Measurements from ENCODE around the gene ARHGEF35.
"Not testable (repeated sequence)": the region's sequence is repeated elsewhere in the genome, so short reads cannot be mapped to it uniquely, and the experiment has no call there.

The ARHGEF35 gene

DNA sequence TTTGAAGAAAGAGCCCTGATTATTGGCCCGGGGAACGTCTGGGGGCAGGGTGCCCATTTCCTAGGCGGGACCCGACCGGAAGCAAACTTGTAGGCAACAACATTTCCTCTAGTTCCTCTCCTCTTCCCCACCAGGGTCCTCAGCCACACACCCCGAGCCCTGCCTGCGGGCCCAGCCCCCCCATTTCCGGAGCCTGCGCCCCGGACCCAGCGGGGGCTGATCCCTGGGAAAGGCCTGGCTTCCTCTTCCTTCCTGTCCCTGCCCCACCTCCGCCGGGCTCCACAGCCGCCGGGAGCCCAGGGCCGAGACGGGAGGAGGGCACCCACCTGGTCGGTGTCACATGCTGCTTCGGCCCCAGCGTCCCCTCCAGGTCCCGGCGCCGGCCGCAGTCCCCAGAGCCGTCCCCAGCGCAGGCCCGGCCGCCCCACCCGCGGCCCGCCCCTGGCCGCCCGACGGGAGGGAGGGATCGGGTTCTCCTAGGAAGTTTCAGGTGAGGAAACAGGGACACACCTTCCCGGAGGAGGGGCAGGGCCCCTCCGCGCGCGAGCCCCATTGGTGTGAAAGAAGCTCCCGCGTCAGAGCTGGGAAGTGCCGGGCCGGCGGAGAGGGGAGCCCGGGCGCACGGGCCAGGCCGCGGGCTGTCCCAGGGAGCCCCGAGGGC, at the start of gene ARHGEF35:
TSS of gene ARHGEF35 (minus strand) at position 622 of the 661 bp plus-strand sequence. CDS start 7,450 bp downstream, outside the sequence.
- not testable (repeated sequence) for DNase-seq

DNA sequence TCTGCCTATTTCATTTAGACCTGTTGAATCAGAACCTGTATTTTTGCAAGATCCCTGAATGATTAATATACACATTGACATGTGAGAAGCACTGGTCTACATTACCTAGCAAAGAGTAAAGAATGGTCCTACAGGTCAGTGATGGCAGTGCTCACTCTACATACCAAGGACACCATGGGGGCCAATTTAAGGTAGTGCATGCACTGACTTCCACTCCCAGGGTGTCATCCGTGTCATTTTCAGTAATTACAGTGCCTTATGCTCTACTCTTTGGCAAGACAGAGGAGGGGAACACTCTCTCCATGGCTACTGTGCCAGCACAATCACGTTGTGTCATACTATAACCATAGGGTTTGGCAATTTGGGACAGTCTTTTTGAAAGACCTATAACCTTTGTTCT, 49.7 kb upstream of the ARHGEF35 start:
- DNase-seq: not testable (repeated sequence)

DNA sequence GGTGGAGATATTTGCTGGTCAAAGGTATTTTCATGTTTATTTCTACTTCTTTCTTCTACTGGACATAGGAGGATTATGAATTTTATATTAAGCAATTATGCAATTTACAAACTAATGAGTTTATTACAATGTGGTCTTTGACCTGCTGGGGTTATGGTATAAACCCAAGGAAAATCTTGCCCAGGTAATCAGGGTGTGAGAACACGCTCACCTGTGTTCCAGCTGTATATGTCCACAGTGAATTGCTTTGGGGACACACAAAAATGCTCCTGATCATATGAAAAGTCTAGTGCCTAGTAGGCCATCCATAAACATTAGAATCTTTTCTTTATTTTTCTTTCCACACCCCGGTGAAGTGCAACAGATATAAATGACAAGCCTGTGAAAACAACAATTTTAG, 43.7 kb upstream of the ARHGEF35 start, which contains the start of gene OR2A42:
TSS of gene OR2A42 (minus strand) at position 241 of the 400 bp plus-strand sequence. CDS start 6,762 bp downstream, outside the sequence.
- not testable (repeated sequence) for DNase-seq

DNA sequence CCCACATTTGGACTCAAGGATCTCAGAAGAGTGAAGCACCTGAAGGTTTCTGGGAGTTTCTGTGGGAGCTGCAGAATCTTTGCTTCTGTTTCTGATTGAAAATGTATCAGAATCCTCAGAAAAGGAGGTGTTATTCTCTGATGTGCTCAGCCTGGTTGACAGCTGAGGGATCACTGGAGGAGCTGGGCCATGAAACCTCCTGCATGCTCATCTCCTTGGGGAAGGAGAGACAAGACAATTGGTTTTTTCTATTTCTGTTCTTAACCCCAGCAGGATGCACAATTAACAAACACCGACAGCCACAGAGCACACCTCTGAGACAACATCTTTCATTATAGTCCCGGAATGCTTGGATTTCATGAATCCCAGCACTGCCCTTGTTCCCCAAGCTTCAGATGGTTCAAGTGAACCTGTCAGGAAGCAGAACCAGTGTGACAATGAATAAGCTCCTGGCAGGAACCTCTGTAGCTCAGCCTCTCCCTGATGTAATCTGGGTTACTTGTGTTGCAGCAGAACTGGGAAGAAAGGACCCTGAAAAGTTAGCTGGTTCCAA, 43.0 kb upstream of the ARHGEF35 start:
- DNase-seq: not testable (repeated sequence)

DNA sequence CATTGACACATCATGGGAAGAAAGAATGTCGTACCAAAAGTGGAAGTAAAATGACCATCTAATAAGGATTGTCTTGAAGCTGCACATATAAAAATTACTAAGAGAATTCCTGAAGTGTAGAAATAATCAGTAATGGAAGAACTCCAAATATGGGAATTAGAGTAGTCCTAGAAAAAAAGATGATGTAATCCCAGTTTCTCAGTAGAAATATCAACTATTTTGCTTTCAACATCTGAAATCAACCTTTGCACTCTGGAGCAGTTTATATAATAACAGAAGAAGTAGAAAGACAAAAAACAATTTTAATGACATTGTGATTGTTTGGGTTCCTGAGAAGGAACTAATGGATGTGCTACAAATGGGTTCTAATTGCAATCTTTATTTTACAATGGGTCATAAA, 37.4 kb upstream of the ARHGEF35 start:
- DNase-seq: not testable (repeated sequence)

DNA sequence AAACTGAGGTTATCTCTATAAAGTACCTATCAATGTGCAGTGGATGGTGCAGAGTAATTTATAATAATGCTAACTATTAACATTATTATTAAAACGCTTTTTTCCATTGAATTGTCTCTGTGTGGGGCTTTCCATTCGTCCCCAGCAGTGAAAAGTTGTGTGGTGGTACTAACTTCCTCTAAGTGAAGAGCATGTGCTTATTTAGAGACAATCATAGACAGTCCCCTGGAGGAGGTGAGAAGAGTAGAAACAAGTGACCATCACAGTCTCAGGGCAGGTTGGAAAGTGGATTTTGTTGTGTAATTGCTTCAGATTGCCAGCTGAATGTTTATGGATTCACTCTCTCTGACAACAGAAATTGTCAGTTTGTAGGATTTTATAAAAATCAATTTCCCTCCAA, 35.4 kb upstream of the ARHGEF35 start:
- not testable (repeated sequence) for DNase-seq

DNA sequence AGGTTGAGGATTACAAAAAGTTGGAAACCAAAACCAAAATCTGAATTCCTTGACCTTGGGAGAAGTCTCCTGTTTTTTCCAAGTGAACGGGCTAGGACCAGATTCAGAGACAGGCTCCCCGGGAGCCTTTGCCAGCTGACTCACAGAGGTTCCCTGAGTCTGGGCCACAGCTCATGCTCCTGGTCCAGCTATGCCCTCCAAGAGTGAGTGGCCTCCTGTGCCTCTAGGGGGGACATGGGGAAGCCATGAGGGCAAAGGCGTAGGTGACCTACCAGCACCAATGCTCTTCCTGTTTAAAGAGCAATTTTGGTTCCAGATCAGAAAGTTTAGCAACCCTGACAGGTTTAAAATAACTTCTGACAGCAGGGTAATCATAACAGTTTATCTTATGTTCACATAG, 33.2 kb upstream of the ARHGEF35 start:
- not testable (repeated sequence) for DNase-seq

DNA sequence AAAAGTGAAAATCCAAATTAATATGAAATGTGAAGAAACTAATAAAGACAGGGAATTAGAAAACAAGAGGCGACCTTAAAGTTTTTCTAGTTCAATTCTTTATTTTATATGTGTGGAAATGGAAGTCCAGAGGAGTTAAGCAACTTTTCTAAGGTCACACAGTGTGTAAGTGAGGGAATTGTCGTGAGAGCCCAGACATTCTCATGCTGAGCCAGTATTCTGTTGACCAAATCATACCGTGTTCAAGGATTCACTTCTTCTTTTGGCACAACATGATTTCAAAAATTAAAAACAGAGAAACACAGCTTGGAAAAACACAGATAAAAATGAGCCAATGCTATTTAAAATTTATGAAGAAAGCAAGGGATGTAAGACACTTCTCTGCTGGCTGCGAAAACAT, 31.2 kb upstream of the ARHGEF35 start:
- not testable (repeated sequence) for DNase-seq

DNA sequence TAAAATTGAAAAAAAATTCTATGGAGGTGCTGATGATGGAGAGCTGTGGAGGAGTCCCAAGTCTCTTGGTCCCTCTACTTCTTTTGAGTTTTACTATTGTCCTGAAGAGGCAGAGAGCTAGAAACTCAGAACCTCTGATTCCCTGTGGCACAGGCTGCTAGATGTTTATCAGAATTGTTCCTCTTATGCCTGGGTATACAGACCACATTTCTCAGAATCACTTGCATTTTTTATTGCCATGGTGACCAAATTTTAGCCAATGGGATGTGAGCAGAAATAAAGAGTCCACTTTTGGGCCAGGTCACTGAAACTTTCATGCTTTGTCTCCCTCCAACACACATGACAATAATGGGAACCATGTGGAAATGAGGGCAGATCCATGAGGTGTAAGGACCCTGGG, 28.0 kb upstream of the ARHGEF35 start:
- DNase-seq: not testable (repeated sequence)

DNA sequence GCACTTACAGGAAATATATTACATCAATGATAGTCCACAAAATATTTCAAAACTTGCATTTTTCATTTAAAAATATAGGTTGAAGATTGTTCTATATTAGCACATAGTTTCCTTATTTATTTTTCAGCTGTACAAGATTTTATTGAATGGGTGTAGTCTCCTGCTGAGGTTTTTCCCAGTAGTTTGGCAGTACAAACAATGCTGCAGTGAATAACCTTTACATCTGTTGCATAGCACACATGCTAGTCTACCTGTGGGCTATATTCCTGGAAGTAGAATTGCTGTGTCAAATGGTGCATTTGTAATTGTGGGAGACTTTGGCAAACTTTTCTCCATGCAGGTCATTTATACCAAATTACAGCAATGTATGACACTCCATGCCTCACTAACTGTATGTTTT, 24.9 kb upstream of the ARHGEF35 start:
- DNase-seq: not testable (repeated sequence)

DNA sequence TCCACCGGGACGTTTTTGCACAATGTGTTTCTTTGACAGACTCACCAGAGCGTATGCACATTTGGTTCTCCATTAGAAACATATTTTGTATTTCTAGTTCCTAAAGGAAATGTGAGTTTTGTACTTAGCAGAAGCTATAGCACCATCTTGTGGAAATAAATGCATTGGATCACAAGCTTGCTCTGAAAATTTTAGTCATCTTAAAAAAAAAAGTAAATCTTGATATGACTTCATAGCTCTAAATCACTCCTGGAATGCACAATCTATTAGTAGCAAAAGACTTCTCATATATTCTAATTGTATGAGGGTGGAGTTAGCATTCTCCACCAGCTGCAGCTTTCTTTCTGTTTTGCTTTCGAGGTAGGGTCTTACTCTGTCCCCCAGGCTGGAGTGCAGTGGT, 23.5 kb upstream of the ARHGEF35 start:
- DNase-seq: not testable (repeated sequence)

DNA sequence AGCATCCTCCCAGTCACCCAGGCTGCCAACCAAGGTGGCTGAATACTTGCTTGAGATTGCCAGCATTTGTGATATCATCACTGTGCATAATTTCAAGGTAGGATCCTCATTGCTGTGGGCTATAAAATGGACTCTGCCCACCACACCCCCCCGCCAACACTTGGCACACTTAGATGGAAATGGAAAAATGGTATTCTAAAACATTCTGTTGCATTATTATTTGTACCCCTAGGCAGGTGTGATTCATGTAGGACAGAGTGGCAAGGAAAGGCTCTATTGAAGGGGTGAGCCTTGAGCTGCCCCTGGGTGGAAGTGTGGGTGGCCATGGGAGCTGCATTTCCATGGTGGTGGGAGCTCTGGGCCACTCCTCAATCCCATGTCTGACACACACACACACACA, 22.9 kb upstream of the ARHGEF35 start:
- DNase-seq: not testable (repeated sequence)

DNA sequence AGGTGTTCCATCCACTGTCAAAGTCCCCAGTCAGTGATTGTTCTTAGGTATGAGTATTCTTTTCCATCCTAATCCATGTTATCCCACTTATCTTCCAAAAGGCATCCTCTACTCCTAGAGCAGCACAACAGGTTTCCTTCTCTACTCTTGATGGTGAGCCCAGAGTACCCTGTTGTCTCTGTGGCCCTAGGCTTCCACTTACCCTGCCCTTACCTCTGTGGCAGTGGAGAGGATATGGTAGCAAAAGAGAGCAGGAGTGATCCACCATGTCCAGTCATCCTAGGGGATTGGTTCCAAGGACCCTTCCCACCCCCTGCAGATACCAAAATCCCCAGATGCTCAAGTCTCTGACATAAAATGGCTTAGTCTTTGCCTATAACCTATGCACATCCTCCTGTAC, 21.6 kb upstream of the ARHGEF35 start:
- not testable (repeated sequence) for DNase-seq

DNA sequence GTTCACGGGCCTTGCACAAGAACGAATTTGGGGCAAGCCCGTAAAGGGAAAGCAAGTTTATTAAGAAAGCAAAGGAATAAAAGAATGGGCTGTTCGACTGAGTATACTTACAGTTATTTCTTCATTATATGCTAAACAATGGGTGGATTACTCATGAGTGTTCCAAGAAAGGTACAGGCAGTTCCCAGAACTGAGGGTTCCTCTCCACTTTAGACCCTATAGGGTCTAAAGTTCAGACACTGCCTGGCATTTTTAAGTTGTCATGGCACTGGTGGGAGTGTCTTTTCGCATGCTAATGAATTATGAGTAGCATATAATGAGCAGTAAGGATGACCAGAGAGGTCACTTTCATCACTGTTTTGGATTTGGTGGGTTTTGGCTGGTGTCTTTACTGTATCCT, 9.7 kb upstream of the ARHGEF35 start:
- not testable (repeated sequence) for DNase-seq

DNA sequence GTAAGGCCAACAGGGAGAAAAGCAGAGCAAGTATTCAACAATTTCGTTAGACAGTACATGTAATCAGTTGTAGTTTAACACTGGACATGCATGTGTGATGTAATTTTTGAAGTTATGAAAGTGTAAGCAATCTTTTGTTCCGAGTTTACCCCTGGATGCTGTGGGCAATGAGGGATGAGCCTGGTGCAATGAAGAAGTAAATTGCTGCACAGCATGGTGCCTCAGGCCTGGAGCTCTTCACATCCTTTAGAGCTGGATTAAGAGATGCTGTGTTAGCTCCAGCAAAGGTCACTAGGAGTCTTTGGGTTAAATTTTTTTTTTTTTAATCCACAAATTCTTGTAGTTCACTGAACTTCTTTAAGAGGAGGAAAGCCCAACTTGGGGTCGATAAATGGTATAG, 7.5 kb upstream of the ARHGEF35 start:
- not testable (repeated sequence) for DNase-seq

DNA sequence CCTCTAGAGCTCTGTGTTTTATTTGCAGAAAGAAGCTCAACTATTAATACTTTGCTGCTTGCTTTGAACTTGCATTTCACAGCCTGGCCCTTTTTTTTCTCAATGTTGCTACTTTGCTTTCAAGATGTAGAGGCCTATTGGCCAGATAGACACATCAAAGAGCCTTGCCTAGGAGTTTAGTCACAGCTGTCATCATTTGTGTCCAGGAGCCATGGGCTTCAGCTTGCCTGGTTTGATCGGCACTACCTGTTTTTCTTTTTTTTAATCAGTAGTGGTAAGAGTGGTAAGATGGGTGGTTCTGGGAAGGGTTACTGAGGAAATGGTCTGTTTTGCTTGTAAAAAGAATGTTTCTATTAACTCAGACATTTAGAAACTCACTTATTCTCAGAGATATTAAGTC, 6.3 kb upstream of the ARHGEF35 start:
- DNase-seq: not testable (repeated sequence)

DNA sequence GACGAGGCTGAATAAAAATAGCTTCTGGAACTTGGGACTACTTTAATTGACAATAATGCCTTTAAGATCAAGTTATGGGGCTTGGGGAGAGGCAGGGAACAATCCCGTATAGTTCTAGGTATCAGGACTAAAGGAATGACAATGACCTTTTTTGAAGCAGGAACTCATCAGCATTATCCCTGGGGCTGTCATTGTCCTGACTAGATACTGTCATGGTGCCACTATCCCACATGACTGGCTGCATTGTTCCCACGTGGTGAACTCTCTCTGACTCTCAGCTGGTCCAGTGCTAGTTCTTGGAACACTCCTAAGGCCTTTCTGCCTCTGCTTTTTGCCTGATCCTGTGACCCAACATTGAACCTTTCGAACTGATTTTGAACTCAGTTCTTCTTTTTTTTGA, 3.3 kb upstream of the ARHGEF35 start:
- DNase-seq: not testable (repeated sequence)

DNA sequence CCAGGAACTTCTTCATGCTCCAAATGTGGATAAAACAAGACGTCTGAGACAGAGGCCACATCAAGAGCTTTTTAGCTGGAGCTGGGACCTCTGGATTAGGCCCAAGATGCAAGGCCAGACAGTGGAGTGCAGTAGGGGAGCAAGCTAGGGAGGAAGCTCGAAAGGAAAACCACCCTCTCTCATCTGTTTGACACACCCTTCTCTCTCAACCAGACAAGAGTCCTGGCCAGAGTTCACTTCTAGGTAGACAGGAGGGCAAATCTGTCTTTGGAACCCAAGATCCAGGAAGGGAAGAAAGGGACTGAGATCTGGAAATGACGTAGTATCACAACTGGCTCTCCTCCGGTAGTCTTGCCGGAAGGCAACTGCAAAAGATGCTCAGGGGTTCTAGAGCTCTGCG, 1.2 kb downstream of the ARHGEF35 start:
- DNase-seq: not testable (repeated sequence)

DNA sequence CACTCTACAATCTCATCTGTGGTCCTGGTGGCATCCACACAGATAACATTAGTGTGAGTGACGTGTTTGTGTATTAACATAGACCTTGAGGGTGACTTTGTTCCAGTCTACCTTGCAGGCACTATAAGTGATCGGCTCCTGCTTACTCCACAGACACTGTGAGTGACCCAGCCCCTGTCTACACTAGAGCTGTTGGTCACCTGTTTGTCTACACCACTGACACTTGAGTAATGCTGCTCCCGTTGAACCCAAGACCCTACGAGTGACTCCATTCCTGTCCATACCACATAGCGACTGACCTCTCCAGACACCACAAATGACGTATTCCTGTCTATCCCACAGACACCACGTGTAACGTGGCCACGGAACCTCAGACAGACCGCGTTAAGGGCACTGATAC, 1.9 kb downstream of the ARHGEF35 start:
- not testable (repeated sequence) for DNase-seq

DNA sequence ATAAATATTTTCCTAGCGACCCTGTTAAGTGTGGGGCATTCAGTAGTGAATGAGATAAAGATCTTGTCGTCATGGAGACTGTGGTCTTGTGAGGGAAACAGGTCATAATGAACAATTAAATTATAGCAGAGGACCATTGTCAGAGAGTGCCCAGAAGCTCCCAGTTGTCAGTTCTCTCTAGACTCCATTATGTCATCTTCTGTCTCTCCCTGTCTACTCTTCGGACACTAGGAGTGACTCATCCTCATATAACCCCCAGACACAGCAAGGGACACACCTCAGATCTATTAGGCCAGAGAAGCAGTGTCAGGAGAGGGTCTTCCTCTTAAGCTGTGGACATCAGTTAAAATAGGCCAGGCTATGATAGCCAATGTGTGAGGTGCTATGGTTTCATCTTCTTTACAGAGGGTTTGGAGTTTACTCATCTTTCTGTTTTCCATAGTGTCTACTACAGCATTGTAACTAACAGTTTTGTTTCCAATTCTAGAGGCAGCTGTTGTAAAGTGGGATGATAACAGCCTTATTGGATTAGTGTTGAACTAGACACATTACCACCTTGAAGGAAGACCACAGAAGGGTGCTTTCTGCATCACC, 7.0 kb downstream of the ARHGEF35 start:
- DNase-seq: not testable (repeated sequence)

DNA sequence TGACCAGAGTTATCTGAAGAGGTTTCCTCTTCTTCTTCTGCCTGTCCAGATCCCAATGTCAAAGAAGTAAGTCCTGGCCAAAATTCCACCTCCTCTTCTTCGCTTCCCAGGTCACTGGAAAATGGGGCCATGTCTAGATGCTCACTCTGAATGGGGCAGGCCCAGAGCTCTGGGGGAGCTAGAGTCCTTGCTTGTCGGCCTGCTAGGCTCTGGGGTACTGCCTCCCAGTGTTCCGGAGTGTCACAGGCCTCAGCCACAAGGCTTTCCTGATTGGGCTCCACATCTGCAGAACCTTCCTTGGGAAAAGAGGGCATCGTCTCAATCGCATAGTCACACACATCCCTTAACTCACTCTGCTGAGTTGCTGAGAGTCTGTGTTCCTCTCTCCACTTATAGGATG, 7.8 kb downstream of the ARHGEF35 start:
- not testable (repeated sequence) for DNase-seq

DNA sequence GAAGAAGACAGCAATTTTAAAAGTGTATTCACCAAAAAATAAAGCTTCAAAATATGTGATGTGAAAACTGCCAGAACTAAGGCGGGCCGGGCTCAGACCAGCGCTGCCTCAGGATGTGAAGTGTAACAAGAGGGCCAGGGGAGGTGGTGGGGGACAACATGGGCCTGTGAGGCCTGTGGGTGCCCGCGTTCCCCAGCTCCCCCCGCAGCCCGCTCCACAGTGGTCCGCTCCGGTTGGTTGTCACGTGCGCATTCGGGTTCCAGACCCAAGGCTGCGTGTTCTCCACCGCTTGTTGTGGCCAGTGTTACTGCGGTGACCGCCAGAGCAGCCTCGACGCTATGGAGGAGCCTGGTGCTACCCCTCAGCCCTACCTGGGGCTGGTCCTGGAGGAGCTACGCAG, 12.5 kb downstream of the ARHGEF35 start, which contains the start of gene CTAGE4:
TSS of gene CTAGE4 (plus strand) at position 301 of the 400 bp plus-strand sequence. CDS start at position 339, 38 bp downstream.
- DNase-seq: not testable (repeated sequence)

DNA sequence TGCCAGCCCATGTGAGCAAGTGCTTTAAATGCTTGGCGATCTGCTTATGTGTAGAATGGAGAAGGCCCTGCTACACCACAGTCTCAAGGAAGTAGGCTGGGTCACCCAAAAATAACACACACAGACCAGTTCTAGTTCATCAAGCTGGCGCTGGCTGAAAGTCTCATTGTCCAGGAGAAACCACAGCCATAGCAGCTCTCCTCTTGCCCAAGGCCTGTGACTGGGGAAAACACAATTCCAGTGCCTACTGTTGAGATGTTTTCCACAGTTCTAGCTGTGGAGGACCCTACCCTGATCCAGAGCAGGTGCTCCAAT, 16.5 kb downstream of the ARHGEF35 start:
- not testable (repeated sequence) for DNase-seq

Measured in activated gamma-delta T cell treated with Interleukin-2 at 50 U/mL for 16 hours (primary cell).